Renal cortical epithelial cell (primary cell): ENCODE results near the gene NDOR1. TPM values are rescaled to one million over a fixed set of nuclear protein-coding genes. Genes with fewer than 3 reads are reported as not detected.
A peak's percentile ranks its signal among the peaks of the same experiment; 100 is the strongest.

Experiments
- DNase-seq: peaks from one replicate; pipeline ENCODE4 v3.0.0-alpha.2; 2011; ENCODE audit warnings: low read depth
- total RNA-seq: library from RNA; depleted of rRNA; stranded (reverse); fragments of >200 nt; gene quantifications from 2 replicates; pipeline ENCODE4 v1.2.3, GENCODE V29; 2014

NDOR1 gene
- 2.3 and 6.2 TPM in 2 replicates for total RNA-seq

- DNase-seq = peak; percentile 37
Observed at GRCh38 chr9:137205126-137206069, at the start of gene NDOR1, which contains the start of gene TMEM203. NDOR1 (plus strand) TSS chr9:137205700; CDS start chr9:137205778, 78 bp downstream. TMEM203 (minus strand) TSS chr9:137205648; CDS start chr9:137205414, 234 bp downstream.

- DNase-seq = no peak
Observed at GRCh38 chr9:137156567-137157375, 48.7 kb upstream of the NDOR1 start.

- no peak for DNase-seq
Observed at GRCh38 chr9:137157618-137158415, 47.7 kb upstream of the NDOR1 start.

GRCh38 chr9:137158625-137159024 is 46.9 kb upstream of the NDOR1 start:
- no peak for DNase-seq

GRCh38 chr9:137159105-137160053 is 46.1 kb upstream of the NDOR1 start:
- DNase-seq = no peak

- DNase-seq = no peak
Observed at GRCh38 chr9:137160054-137160425, 45.5 kb upstream of the NDOR1 start.

GRCh38 chr9:137160716-137161557 is 44.6 kb upstream of the NDOR1 start:
- no peak for DNase-seq

GRCh38 chr9:137161558-137162486 is 43.7 kb upstream of the NDOR1 start:
- no peak for DNase-seq

- DNase-seq = no peak
Observed at GRCh38 chr9:137162505-137163364, 42.8 kb upstream of the NDOR1 start.

GRCh38 chr9:137163365-137163715 is 42.2 kb upstream of the NDOR1 start:
- no peak for DNase-seq

- no peak for DNase-seq
Observed at GRCh38 chr9:137163805-137164204, 41.7 kb upstream of the NDOR1 start.

- no peak for DNase-seq
Observed at GRCh38 chr9:137164370-137165249, 40.9 kb upstream of the NDOR1 start.

GRCh38 chr9:137165250-137165836 is 40.2 kb upstream of the NDOR1 start:
- DNase-seq = no peak

GRCh38 chr9:137166380-137167229 is 38.9 kb upstream of the NDOR1 start:
- DNase-seq = no peak

- DNase-seq = no peak
Observed at GRCh38 chr9:137167277-137167746, 38.2 kb upstream of the NDOR1 start.
